ENCODE measurements around the gene DCUN1D2.
"Not testable (repeated sequence)": the region's sequence is repeated elsewhere in the genome, so short reads cannot be mapped to it uniquely, and the experiment has no call there.

Gene DCUN1D2

GRCh38 chr13:113489549-113490495 lies 689 bp downstream of the DCUN1D2 start:
- no peak for DNase-seq (ENCODE audit: low read depth)

- no peak for DNase-seq (ENCODE audit: low read depth)
These were observed 1.4 kb downstream of the DCUN1D2 start for GRCh38 chr13:113489171-113489548.

DNA sequence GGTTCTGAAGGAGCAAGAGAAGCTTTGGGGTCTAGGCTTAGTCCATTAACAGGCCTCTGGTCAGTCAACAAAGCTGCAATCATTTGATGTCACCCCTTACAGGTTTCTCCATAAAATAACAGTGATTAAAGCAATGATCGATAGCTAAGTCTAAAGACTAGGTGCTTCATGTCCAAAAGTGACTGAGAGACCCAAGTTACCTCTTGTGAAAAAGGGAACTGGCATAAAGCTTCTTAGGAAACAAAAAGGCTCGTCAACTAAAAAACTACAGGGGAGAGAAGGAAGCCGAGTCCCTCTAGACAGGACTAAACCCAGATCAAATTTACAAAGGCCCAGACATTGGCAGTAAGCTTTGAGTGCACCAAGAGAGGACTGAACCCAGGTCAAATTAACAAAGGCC lies 2.2 kb downstream of the DCUN1D2 start:
- no peak for DNase-seq (ENCODE audit: low read depth)

DNA sequence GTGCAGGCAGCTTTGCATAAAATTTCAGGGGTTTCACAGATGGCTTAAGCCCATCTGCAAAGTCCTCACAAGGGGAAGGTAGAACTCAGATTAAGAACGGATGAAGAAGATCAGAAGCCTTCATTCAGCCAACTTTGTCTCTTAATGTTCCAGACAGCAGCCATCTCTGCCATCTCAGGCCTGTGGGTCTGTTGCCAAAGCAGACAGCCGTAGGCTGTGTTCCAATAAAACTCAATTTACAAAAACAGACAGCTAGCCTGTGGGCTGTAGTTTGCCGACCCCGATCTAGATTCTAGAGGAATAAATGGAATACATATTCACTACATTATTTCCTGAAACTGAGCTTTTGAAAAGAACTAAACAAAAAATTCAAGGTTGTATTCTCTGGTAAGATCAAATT lies 3.8 kb downstream of the DCUN1D2 start:
- DNase-seq (ENCODE audit: low read depth) = no peak

GRCh38 chr13:113485545-113485944 lies 5.0 kb downstream of the DCUN1D2 start:
- no peak for DNase-seq (ENCODE audit: low read depth)

GRCh38 chr13:113483504-113484293 lies 6.8 kb downstream of the DCUN1D2 start:
- no peak for DNase-seq (ENCODE audit: low read depth)

DNA sequence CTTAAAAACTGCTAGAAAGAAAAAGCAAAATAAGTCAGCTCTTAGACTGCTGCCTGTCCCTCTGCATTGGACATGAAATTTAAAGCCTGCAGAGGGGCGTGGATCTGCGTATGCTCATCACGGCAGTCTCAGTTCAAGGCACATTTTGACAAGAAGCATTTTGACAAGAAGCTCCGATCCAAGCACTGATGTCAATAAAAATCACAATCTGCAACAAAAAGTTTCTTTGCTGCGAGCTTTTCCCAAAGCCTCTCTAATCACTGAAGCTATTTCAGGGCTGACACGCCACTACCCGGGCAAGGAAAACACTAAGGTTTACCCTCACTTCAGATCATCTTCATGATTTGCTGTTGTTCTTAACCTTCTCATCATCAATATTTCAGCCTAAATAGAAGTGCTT lies 7.4 kb downstream of the DCUN1D2 start:
- no peak for DNase-seq (ENCODE audit: low read depth)

DNA sequence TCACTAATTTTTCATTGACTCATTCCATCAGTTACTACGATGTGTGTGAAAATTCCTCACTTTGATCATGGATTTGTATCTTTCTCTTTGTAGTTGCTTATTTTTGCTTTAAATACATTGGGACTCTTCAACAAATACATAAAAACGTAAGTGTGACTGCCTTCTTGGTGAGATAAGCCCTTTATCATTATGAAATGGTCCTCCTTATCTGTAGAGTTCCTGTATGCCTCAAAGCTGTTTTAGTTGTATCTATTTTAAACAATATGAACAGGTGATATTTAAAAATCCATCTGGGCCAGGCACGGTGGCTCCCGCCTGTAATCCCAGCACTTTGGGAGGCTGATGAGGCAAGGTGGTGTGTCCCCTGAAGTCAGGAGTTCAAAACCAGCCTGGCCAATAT lies 11.3 kb downstream of the DCUN1D2 start:
- no peak for DNase-seq (ENCODE audit: low read depth)

DNA sequence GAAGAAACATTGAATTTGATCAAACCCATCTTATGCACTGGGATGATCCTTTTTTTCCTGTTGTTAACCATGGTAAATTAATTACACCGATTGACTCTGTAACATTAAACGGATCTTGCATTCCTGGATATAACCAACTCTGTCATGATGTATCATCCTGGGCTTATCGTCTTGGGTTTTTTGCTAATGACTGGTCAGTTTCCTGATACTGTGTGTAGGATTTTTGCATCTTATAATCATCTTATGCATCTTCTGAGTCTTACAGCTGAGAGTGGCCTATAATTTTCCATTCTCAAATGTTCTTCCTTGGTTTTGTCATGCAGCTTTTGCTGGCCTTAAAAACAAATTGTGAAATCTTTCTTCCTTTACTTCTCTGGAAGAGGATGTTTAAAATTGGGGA lies 12.8 kb downstream of the DCUN1D2 start:
- DNase-seq (ENCODE audit: low read depth) = no peak

DNA sequence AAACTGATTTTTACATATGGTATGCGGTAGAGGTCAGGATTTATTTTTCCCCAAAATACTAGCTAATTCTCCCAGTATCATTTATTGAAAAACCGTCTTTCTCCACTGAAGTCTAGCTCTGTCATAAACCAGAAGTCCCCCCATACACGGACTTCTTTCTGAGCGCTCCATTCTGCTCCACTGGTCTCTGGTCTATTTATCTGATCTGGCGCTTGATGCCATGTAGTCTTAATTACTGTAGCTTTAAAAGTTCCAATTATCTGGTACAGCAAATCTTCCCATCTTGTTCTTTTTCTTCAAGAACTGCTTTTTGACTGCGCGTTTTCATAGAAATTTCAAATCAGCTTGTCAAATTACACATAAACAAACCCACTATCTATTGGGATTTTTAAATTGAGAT lies 13.7 kb downstream of the DCUN1D2 start:
- DNase-seq (ENCODE audit: low read depth) = no peak

DNA sequence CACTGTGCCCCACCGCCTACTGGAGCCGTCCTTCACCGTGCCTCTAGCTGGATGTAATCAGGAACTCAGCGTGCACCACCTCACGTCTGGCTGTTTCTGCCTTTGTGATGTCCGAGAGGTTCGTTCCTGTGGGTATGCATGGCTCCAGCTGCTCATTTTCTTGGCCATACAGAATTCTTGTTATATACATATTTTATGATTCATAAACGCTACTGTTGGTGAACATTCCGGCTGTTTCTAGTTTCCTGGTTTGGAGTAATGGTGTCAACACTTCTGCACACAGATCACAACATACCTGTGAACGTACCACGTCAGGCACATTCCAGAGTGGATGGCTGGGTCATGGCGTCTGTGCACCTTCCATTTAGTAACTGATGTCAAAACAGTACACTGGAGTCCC lies 14.6 kb downstream of the DCUN1D2 start:
- DNase-seq (ENCODE audit: low read depth) = no peak

- no peak for DNase-seq (ENCODE audit: low read depth)
These were observed 15.2 kb downstream of the DCUN1D2 start for GRCh38 chr13:113475280-113475679.

DNA sequence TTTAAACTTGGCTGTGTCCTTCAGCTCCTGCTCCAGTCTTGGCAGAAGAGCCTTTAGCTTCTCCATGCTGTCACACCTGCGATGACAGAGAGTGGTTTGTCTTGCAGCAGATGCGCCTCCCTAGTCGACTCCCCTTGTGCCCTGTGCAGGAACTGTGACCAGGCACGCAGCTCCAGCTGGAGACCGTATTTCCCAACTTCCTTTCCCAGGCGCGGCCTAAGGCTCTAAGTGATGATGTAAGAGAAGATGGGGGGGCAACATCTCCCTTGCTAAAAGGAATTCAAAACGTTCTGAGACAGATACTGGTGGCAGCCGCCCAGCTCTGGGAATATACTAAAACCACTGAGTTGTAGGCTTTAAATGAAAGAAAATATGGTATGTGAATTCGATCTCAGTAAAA lies 16.3 kb downstream of the DCUN1D2 start:
- DNase-seq (ENCODE audit: low read depth) = no peak

DNA sequence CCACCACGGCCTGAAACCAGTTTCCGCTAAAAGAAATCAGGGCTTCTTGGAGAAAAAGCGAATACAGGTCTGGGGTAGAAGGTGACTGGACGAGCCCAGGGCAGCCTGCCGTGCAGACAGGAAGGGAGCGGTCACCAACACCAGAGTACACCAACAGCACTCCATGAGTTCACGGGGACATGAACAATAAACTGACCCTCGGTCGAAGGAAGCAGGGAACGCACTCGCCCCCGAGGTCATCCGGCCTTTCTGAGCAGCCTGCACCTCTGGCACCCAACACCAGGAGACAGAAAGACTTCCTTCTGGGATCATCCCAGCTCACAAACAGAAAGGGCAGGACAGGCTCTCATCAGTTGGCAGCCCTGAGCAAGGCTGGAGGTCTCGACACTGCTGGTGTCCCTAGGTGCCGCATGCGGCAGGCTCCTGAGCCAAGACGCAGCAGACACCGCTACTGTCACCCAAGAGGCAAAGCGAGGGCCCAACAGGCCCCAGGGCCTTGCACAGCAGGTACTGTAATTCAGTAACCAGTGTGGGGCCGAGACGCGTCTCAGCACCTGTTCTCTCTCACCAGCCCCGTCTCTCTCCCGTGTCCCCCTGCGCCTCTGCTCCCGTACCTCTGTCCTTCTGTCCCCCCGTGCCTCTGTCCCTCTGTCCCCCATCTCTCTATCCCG lies 18.0 kb downstream of the DCUN1D2 start:
- DNase-seq (ENCODE audit: low read depth) = no peak

DNA sequence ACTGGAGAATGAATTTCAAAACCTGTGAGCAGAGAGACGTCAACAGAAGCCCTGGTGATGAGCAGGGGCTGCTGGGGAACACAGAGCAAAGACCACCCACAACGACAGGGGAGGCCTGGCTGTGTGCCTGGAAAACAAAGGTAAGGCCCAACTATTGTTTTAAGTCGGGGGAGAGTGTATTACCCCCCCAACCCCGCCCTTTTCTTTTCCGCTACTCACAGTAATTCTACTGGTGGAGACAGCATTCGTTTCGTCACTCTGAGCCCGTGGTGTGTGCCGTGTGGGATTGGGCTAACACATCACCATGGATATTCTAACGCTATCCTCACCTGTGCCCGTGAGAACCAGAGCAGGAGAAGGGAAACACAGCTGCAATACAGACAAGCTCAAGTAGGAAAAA lies 18.7 kb downstream of the DCUN1D2 start:
- DNase-seq (ENCODE audit: low read depth) = no peak

- DNase-seq (ENCODE audit: low read depth) = not testable (repeated sequence)
These were observed 19.8 kb downstream of the DCUN1D2 start for GRCh38 chr13:113470635-113471163.

- DNase-seq (ENCODE audit: low read depth) = no peak
These were observed 20.4 kb downstream of the DCUN1D2 start for GRCh38 chr13:113470073-113470472.

- no peak for DNase-seq (ENCODE audit: low read depth)
These were observed 20.9 kb downstream of the DCUN1D2 start for GRCh38 chr13:113469582-113469981.

DNA sequence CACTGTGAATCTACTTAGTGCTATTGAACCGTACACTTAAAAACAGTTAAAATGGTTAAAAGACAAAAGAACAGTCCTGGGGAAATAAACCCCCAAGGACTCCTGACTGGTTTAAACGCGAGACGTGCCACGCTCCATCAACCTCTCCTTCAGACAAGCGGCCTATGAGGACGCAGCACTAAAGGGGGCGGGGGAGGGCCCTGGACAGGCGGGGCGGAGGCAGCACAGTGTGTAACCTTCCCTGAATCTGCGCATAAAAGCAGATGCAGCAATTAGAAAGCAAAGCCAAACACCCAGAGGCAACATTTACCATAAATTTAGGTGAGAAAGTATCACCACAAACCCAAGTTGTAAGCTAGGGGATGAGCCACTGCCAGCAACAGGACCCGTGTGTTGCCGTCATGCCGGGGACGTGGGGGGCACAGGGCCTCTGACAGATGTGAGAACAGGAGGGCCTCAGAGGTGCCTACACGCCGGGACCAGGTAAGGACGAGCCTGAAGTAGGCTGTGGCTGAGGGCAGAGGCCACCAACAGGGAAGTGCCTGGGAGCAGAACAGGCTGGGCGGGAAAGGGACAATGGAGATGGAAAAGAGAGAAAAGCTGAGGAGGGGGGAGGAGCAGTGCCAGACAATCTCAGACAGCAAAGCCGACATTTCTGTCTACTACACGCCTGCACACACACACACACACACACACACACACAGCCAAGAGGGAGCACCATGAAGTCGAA lies 21.9 kb downstream of the DCUN1D2 start:
- DNase-seq (ENCODE audit: low read depth) = no peak

GRCh38 chr13:113468029-113468428 lies 22.5 kb downstream of the DCUN1D2 start:
- DNase-seq (ENCODE audit: low read depth) = no peak

GRCh38 chr13:113466383-113466782 lies 24.1 kb downstream of the DCUN1D2 start:
- DNase-seq (ENCODE audit: low read depth) = no peak

- no peak for DNase-seq (ENCODE audit: low read depth)
These were observed 25.2 kb downstream of the DCUN1D2 start for GRCh38 chr13:113465300-113465699.
